ENCODE data around the gene QRICH2. TPM values are rescaled to one million over a fixed set of nuclear protein-coding genes. Genes with fewer than 3 reads are reported as not detected.

QRICH2 gene
- total RNA-seq, 4 donors from 2014 or later, result 2.0 to 8.4 (median 5.2) TPM

DNA sequence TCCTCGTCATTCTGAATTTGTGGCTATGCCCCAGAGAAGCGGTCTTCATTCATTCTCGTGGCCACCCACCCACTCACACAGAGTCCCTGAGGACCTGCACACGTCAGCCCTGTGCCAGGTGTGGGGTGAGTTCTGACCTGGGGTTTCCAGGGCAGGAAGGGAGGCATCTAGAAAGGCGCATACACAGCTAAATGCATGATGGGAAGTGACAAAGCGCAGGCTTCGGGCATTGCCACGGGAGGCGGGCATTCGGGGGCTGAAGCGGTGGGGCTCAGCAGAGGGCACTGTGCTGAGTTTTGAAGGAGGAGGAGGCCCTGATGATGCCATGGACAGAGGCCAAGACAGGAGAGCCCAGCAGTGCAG lies 32.0 kb downstream of the QRICH2 start:
- Histone ChIP-seq H3K36me3 (peaks cover 0 to 35% (median 0%) of the 10 kb centered on the region in 3 donors), H3K4me1 (peaks cover 2 to 41% (median 25%) of the 10 kb centered on the region in 4 donors), H3K27ac (peak overlapping the region in 1 of 4 donors; percentile 46), H3K4me3 (no peak overlapping the region), H3K27me3 (no peaks in the 10 kb centered on the region), H3K9me3 (no peaks in the 10 kb centered on the region)
- no peak for DNase-seq (ENCODE audit: low spot score in 2 of 2)
- 80 to 89% methylated on average over 11 of the region's 11 CpGs for whole genome bisulfite sequencing, 2 donors
- no peak for TF ChIP-seq POLR2A (IDR thresholded peaks at IDR 0.05)
- no peak for TF ChIP-seq EP300 (IDR thresholded peaks at IDR 0.05)
- TF ChIP-seq, protein P1, sequence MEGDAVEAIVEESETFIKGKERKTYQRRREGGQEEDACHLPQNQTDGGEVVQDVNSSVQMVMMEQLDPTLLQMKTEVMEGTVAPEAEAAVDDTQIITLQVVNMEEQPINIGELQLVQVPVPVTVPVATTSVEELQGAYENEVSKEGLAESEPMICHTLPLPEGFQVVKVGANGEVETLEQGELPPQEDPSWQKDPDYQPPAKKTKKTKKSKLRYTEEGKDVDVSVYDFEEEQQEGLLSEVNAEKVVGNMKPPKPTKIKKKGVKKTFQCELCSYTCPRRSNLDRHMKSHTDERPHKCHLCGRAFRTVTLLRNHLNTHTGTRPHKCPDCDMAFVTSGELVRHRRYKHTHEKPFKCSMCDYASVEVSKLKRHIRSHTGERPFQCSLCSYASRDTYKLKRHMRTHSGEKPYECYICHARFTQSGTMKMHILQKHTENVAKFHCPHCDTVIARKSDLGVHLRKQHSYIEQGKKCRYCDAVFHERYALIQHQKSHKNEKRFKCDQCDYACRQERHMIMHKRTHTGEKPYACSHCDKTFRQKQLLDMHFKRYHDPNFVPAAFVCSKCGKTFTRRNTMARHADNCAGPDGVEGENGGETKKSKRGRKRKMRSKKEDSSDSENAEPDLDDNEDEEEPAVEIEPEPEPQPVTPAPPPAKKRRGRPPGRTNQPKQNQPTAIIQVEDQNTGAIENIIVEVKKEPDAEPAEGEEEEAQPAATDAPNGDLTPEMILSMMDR (IDR thresholded peaks at IDR 0.05), result no peak

DNA sequence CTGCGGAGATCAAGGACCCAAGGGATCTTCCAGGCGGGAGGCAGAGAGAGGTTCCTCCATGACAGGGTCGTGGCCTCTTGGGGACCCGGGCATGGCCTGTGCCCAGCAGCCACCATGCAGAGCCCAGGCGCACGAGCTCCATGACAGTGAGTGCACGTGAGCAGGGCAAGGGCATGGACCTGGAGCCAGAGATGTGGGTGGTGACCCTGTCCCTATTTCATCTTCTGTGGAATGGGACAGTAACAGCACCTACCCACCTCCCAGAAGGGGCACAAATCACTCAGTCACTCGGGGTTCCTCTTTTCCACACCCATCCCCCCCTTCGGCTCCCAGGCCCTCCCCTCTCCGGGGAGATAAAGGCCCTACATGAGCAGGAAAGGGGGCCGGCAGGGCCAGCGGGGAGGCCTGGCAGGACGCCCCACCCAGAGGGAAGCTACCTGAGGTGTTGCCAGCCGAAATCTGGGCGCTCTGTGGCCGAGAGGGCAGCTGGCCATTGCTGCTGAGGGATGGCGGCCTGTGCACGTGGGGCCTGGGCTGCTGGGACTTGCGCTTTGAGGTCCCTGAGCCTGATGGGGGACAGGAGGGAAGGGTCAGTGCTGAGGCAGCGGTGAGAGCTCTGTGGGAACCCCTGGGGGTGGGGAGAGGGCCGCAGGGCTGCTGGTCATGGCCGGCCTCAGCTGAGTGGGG lies 32.6 kb downstream of the QRICH2 start:
- peaks cover 2 to 47% (median 28%) of the 10 kb centered on the region in 4 donors for H3K4me1 ChIP-seq
- WGBS, 2 donors, result 84 to 86% methylated on average over 15 to 21 of the region's 22 CpGs
- no peak overlapping the region for H3K27ac ChIP-seq
- H3K4me3 ChIP-seq, result no peak overlapping the region
- no peak for DNase-seq (ENCODE audit: low spot score in 2 of 2)
- H3K36me3 ChIP-seq, result peaks cover 0 to 35% (median 0%) of the 10 kb centered on the region in 3 donors
- no peaks in the 10 kb centered on the region for H3K9me3 ChIP-seq
- no peaks in the 10 kb centered on the region for H3K27me3 ChIP-seq
- TF ChIP-seq POLR2A (IDR thresholded peaks at IDR 0.05) (no peak), EP300 (IDR thresholded peaks at IDR 0.05) (no peak)
- TF ChIP-seq, protein P1 (IDR thresholded peaks at IDR 0.05), result no peak

DNA sequence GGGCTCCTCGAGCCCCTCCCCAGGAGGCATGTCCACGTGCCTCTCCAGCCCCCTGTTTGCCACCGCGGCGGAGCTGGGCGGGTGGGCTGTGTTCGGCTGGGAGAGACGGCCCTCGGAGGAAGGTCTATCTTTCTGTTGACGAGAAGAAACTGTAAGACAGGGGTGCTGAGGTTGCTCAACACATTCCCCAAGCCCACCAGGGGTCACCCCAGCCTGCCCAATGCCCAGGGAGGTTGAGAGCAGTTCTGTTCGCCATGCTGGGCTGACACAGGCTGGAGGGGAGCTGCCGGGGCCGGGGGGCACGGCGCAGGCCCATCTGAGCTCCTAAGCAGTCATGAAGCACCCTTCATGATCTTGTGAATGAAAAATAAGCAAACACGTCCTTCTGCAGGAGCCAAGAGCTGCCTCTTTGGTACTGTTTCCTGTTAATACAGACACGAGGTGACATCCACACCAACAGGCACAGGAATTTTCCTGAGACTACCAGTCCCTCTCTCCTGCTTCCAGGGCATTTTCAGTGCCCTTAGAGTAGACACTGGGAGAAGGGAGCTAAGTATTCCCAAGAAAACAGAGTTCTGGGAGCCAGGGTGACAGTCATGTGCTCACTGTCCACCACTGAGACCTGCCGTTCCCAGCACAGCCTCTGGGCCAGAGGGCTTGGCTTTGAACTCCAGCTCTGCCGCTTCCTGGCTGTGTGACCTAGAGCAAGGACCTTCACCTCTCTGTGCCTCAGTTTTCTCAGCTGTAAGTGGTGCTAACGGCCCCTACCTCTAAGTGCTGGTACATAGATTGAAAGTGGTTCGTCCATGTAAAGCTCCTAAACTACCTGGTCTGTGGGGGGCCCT lies 33.7 kb downstream of the QRICH2 start:
- H3K27me3 ChIP-seq, result no peaks in the 10 kb centered on the region
- no peaks in the 10 kb centered on the region for H3K9me3 ChIP-seq
- WGBS, 2 donors, result 56 to 69% methylated on average over 17 to 21 of the region's 21 CpGs
- no peak overlapping the region for H3K4me3 ChIP-seq
- DNase-seq (ENCODE audit: low spot score in 2 of 2), result no peak
- H3K4me1 ChIP-seq, result peaks cover 2 to 55% (median 31%) of the 10 kb centered on the region in 4 donors
- peaks cover 0 to 40% (median 0%) of the 10 kb centered on the region in 3 donors for H3K36me3 ChIP-seq
- peak overlapping the region in 2 of 4 donors; percentile 39 to 71 for H3K27ac ChIP-seq
- no peak for TF ChIP-seq EP300 (IDR thresholded peaks at IDR 0.05)
- TF ChIP-seq POLR2A (IDR thresholded peaks at IDR 0.05), result no peak
- TF ChIP-seq, protein P1 (IDR thresholded peaks at IDR 0.05), result no peak

DNA sequence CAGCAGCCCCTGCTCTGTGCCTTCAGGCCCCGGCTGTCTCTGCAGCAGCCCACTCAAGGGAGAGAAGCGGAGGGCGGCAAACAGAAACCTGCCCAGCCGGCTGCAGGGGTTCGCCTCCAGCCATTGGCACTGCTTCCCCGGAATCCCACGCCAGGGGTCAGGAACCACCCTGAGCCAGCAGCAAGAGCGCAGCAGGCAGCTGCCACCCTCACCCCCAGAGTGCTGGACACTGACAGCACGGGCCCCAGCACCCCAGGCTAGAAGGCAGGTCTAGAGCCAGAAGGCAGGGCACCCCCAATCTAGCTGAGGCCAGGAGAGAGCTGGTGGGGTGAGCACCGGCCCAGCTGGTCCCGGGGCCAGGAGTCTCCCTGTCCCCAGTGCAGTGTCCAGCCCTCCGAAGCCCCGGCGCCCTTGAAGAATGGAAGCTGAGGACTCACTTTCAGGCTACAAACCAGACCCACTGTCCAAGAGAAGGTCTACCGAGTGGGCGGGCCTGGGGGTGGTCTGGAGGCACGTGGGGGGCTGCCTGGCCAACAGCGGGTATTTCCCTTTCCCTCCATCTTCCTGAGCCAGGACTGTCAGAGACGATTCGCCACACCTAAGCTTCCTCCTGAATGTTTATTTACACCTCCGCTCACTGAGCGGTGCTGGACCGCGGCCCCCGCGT lies 34.5 kb downstream of the QRICH2 start:
- Histone ChIP-seq H3K27me3 (no peaks in the 10 kb centered on the region), H3K4me1 (peaks cover 2 to 58% (median 38%) of the 10 kb centered on the region in 4 donors), H3K4me3 (no peak overlapping the region), H3K27ac (peak overlapping the region in 3 of 4 donors; percentile 39 to 97 (median 71)), H3K9me3 (no peaks in the 10 kb centered on the region), H3K36me3 (peaks cover 0 to 45% (median 0%) of the 10 kb centered on the region in 3 donors)
- TF ChIP-seq EP300 (IDR thresholded peaks at IDR 0.05) (no peak), POLR2A (IDR thresholded peaks at IDR 0.05) (no peak)
- TF ChIP-seq, protein P1 (IDR thresholded peaks at IDR 0.05), result no peak
- DNase-seq (ENCODE audit: low spot score in 2 of 2), result no peak
- WGBS, 2 donors, result 62 to 77% methylated on average over 22 to 24 of the region's 26 CpGs

Measured in tibial nerve (tissue), 4 donors.